BLaER1 treated with 17β-estradiol and CSF1 and Interleukin-3, amounts not matched to agents 10 nM and 100 nM (cell line): ENCODE results near the gene MEPCE.
"Not testable (repeated sequence)": the region's sequence is repeated elsewhere in the genome, so short reads cannot be mapped to it uniquely, and the experiment has no call there.

Experiments
- H3K27ac ChIP-seq, 11 experiments: shearing (Covaris generic); formaldehyde crosslinking; 2 replicates each; pipeline ENCODE4 v1.8.1; 2022
- H3K27me3 ChIP-seq, 11 experiments: shearing (Covaris generic); formaldehyde crosslinking; 2 replicates each; pipeline ENCODE4 v1.8.1; 2022
- H3K36me3 ChIP-seq, 11 experiments: shearing (Covaris generic); formaldehyde crosslinking; 2 replicates each; pipeline ENCODE4 v1.8.1; 2022
- H3K4me1 ChIP-seq, 10 experiments: shearing (Covaris generic); formaldehyde crosslinking; 2 replicates each; pipeline ENCODE4 v1.8.1; 2022
- H3K4me2 ChIP-seq, 11 experiments: shearing (Covaris generic); formaldehyde crosslinking; 2 replicates each; pipeline ENCODE4 v1.8.1; 2022
- H3K4me3 ChIP-seq, 10 experiments: shearing (Covaris generic); formaldehyde crosslinking; 2 replicates each; pipeline ENCODE4 v1.8.1; 2022
- H3K9ac ChIP-seq, 11 experiments: shearing (Covaris generic); formaldehyde crosslinking; 2 replicates each; pipeline ENCODE4 v1.8.1; 2022
- H3K9me3 ChIP-seq, 11 experiments: shearing (Covaris generic); formaldehyde crosslinking; replicated peaks in 1 of 11; 2 replicates each; pipeline ENCODE4 v1.8.1; 2022
- H4K20me1 ChIP-seq, 11 experiments: shearing (Covaris generic); formaldehyde crosslinking; 2 replicates each; pipeline ENCODE4 v1.8.1; 2022
- Cebpa-rat ChIP-seq, 11 experiments: shearing (Covaris generic); IDR thresholded peaks; 2 replicates each; pipeline ENCODE4 v1.8.1; 2022

Gene MEPCE

DNA sequence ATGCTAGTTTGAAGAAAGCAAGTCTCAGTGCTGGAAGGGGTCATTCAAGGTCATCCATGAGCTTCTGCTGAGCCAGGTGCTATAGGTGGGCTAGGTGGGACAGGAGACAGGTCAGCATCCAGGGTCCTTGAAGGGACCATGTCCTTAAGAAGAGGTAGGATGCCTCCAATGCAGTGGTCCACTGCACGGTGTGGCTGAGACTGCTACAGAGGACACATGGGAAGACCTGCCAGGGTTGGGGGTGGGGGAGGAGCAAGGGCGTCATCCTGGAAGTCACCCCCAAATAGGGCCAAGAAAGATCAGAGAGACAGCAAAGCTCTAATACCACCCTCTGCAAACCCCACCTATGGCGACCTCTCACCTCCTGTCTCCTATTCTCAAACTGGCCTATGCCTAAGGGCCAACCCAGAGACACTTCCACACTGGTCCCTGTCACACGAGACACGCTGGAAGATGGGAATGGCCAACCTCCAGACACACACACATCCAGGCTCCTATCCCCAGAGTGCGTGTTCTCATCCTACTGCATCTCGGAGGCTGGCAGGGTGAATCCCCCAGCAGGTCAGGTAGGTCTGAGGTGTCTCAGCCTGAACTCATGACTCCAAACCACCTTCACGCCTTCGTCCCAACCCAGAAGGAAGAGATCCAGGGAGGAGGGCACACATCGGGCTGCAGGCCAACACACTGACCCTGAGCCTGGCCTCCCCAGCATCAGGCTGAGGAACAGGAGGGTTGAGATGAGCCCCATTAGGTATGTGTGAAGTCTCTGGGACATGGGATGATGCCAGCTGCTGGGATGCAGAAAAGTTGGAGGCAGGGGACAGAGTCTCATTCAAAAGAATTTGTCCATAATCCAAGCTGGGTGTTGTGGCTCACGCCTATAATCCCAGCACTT lies 12.3 kb downstream of the MEPCE start:
- H3K27ac ChIP-seq, result no peak overlapping the region
- no peak for TF ChIP-seq Cebpa-rat (IDR thresholded peaks at IDR 0.05)
- 0 out of 22 replicates have a peak overlapping the region, but pooled peaks of 2 of the 11 experiments have one; percentile 15 for H3K4me2 ChIP-seq
- no peak overlapping the region for H3K9ac ChIP-seq
- H3K4me1 ChIP-seq, result peaks cover 33 to 66% (median 47%) of the 10 kb centered on the region in 10 experiments
- no peaks in the 10 kb centered on the region for H3K9me3 ChIP-seq
- no peaks in the 10 kb centered on the region for H4K20me1 ChIP-seq
- no peak overlapping the region for H3K4me3 ChIP-seq
- peaks cover 0 to 7% (median 0%) of the 10 kb centered on the region in 11 experiments; a peak in 1 of 22 replicates for H3K36me3 ChIP-seq
- no peaks in the 10 kb centered on the region for H3K27me3 ChIP-seq

- peak overlapping the region in 9 of 11 experiments; percentile 71 to 90 (median 79); a peak in 17 of 22 replicates for H3K4me2 ChIP-seq
- no peaks in the 10 kb centered on the region for H3K9me3 ChIP-seq
- H3K9ac ChIP-seq, result peak overlapping the region in 2 of 11 experiments; percentile 61 to 74; a peak in 1 of 22 replicates
- no peaks in the 10 kb centered on the region for H3K27me3 ChIP-seq
- H3K27ac ChIP-seq, result peak overlapping the region in 10 of 11 experiments; percentile 65 to 87 (median 81); a peak in 17 of 22 replicates
- H3K4me1 ChIP-seq, result peaks cover 34 to 57% (median 42%) of the 10 kb centered on the region in 10 experiments
- TF ChIP-seq Cebpa-rat (IDR thresholded peaks at IDR 0.05), result no peak
- H3K4me3 ChIP-seq, result no peak overlapping the region
- H4K20me1 ChIP-seq, result no peaks in the 10 kb centered on the region
- H3K36me3 ChIP-seq, result peaks cover 0 to 7% (median 0%) of the 10 kb centered on the region in 11 experiments; a peak in 1 of 22 replicates
Measured at GRCh38 chr7:100443096-100443840, 13.6 kb downstream of the MEPCE start.

GRCh38 chr7:100444311-100445278 lies 15.0 kb downstream of the MEPCE start:
- peaks cover 0 to under 1% (median 0%) of the 10 kb centered on the region in 11 experiments; a peak in 1 of 22 replicates for H3K36me3 ChIP-seq
- peak overlapping the region; percentile 58 to 90 (median 79) for H3K4me2 ChIP-seq
- no peaks in the 10 kb centered on the region for H3K27me3 ChIP-seq
- peak overlapping the region; percentile 43 to 87 (median 81); a peak in 21 of 22 replicates for H3K27ac ChIP-seq
- no peaks in the 10 kb centered on the region for H3K9me3 ChIP-seq
- H4K20me1 ChIP-seq, result no peaks in the 10 kb centered on the region
- H3K9ac ChIP-seq, result peak overlapping the region; percentile 19 to 77 (median 63); a peak in 18 of 22 replicates
- peaks cover 34 to 68% (median 54%) of the 10 kb centered on the region in 10 experiments for H3K4me1 ChIP-seq
- no peak for TF ChIP-seq Cebpa-rat (IDR thresholded peaks at IDR 0.05)
- H3K4me3 ChIP-seq, result peak overlapping the region in 6 of 10 experiments; percentile 2 to 32 (median 8); a peak in 2 of 20 replicates

GRCh38 chr7:100446040-100446439 lies 16.4 kb downstream of the MEPCE start:
- H3K4me3 ChIP-seq, result 0 out of 20 replicates have a peak overlapping the region, but pooled peaks of 1 of the 10 experiments have one; percentile 16
- peaks cover 34 to 81% (median 67%) of the 10 kb centered on the region in 10 experiments for H3K4me1 ChIP-seq
- no peak for TF ChIP-seq Cebpa-rat (IDR thresholded peaks at IDR 0.05)
- H3K27ac ChIP-seq, result peak overlapping the region in 10 of 11 experiments; percentile 65 to 87 (median 81); a peak in 19 of 22 replicates
- no peaks in the 10 kb centered on the region for H3K27me3 ChIP-seq
- H4K20me1 ChIP-seq, result no peaks in the 10 kb centered on the region
- no peaks in the 10 kb centered on the region for H3K36me3 ChIP-seq
- H3K4me2 ChIP-seq, result peak overlapping the region; percentile 58 to 90 (median 79)
- H3K9ac ChIP-seq, result peak overlapping the region in 10 of 11 experiments; percentile 14 to 77 (median 59); a peak in 12 of 22 replicates
- H3K9me3 ChIP-seq, result no peaks in the 10 kb centered on the region

DNA sequence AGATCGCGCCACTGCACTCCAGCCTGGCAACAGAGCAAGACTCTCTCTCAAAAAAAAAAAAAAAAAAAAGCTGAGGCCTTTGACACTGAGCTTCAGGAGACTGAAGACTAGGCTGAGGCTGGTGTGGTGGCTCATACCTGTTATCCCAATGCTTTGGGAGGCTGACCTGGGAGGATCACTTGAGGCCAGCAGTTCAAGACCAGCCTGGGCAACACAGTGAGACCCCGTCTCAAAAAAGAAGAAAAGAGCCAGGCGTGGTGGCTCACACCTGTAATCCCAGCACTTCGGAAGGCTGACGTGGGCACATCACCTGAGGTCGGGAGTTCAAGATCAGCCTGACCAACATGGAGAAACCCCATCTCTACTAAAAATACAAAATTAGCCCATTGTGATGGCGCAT lies 17.7 kb downstream of the MEPCE start:
- not testable (repeated sequence) for H3K27ac ChIP-seq, H3K36me3 ChIP-seq

GRCh38 chr7:100449190-100449795 lies 19.7 kb downstream of the MEPCE start:
- peaks cover 38 to 86% (median 79%) of the 10 kb centered on the region in 10 experiments for H3K4me1 ChIP-seq
- no peak overlapping the region for H3K4me3 ChIP-seq
- peak overlapping the region in 7 of 11 experiments; percentile 4 to 55 (median 42); a peak in 8 of 22 replicates for H3K9ac ChIP-seq
- no peaks in the 10 kb centered on the region for H4K20me1 ChIP-seq
- H3K36me3 ChIP-seq, result no peaks in the 10 kb centered on the region
- peak overlapping the region in 9 of 11 experiments; percentile 21 to 83 (median 72); a peak in 16 of 22 replicates for H3K4me2 ChIP-seq
- TF ChIP-seq Cebpa-rat (IDR thresholded peaks at IDR 0.05), result peak in 9 of 11 experiments; percentile 18 to 81 (median 42); a peak in 9 of 22 replicates
- H3K9me3 ChIP-seq, result no peaks in the 10 kb centered on the region
- no peaks in the 10 kb centered on the region for H3K27me3 ChIP-seq
- peak overlapping the region in 8 of 11 experiments; percentile 2 to 72 (median 50); a peak in 11 of 22 replicates for H3K27ac ChIP-seq

More for the DNA sequence above, 17.7 kb downstream of the MEPCE start:
- H3K4me3 ChIP-seq, H4K20me1 ChIP-seq, H3K9ac ChIP-seq, H3K9me3 ChIP-seq, H3K4me2 ChIP-seq, H3K27me3 ChIP-seq: not testable (repeated sequence)
- H3K4me1 ChIP-seq, result peaks cover 34 to 83% (median 75%) of the 10 kb centered on the region in 10 experiments

DNA sequence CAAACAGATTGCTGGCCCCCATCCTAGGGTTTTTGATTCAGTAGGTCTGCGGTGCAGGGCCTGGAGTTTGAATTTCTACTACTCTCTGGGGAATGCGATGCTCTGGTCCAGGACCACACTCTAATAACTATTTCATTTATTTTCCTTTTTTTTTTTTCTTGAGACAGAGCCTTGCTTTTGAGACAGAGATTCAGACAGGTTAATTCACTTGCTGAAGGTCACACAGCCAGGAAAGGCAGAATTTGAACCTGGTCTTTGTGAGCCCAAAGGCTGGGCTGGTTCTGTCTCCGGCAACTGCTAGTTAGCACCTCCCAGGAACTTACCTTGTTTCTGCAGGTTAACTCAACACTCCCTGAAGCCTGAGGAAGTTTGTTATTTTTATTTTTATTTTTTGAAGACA lies 22.9 kb downstream of the MEPCE start:
- Histone ChIP-seq H3K27ac (0 out of 22 replicates have a peak overlapping the region, but pooled peaks of 2 of the 11 experiments have one; percentile 22 to 70), H3K4me1 (peaks cover 20 to 80% (median 74%) of the 10 kb centered on the region in 10 experiments), H3K36me3 (peaks cover 0 to 17% (median 12%) of the 10 kb centered on the region in 11 experiments; a peak in 17 of 22 replicates)

More for the DNA sequence above, 22.9 kb downstream of the MEPCE start:
- no peaks in the 10 kb centered on the region for H3K9me3 ChIP-seq
- no peaks in the 10 kb centered on the region for H4K20me1 ChIP-seq
- H3K9ac ChIP-seq, result no peak overlapping the region
- peak overlapping the region in 6 of 11 experiments; percentile 78 to 86 (median 80); a peak in 7 of 22 replicates for H3K4me2 ChIP-seq
- TF ChIP-seq Cebpa-rat (IDR thresholded peaks at IDR 0.05), result no peak
- H3K27me3 ChIP-seq, result no peaks in the 10 kb centered on the region
- no peak overlapping the region for H3K4me3 ChIP-seq
